Neural cell (in vitro differentiated cells): ENCODE data around the gene NEK2. TPM values are rescaled to one million over a fixed set of nuclear protein-coding genes. Genes with fewer than 3 reads are reported as not detected.

Experiments used
- H2AFZ ChIP-seq: fragments of 200-600, 300-800 bp; sonication (generic), shearing (Covaris generic); 2 replicates; pipeline ENCODE4 v1.6.0; 2014; ENCODE audit warnings: low read depth, mild to moderate bottlenecking, antibody characterized with exemption, low read length, moderate library complexity
- H3F3A ChIP-seq: fragments of 200-600 bp; shearing (Covaris generic); 2 replicates; pipeline ENCODE4 v1.6.1; 2016; ENCODE audit warnings: mild to moderate bottlenecking, moderate library complexity, mixed read lengths, antibody characterized with exemption, low read length; ENCODE audit not compliant: insufficient read depth, poor library complexity, severe bottlenecking
- H3K27ac ChIP-seq: fragments of 200-600, 300-800 bp; sonication (generic), shearing (Covaris generic); 2 replicates; pipeline ENCODE4 v1.5.1; 2014; ENCODE audit warnings: mild to moderate bottlenecking, low read length, moderate library complexity
- H3K27me3 ChIP-seq: fragments of 300-800, 200-600 bp; sonication (generic), shearing (Covaris generic); 2 replicates; pipeline ENCODE4 v1.6.0; 2014; ENCODE audit warnings: mild to moderate bottlenecking, low read depth, low read length, moderate library complexity; ENCODE audit not compliant: insufficient read depth
- H3K36me3 ChIP-seq: fragments of 300-800, 200-600 bp; sonication (generic), shearing (Covaris generic); 2 replicates; pipeline ENCODE4 v1.5.1; 2014; ENCODE audit warnings: mild to moderate bottlenecking, antibody characterized with exemption, low read length, moderate library complexity; ENCODE audit not compliant: insufficient read depth
- H3K4me2 ChIP-seq: fragments of 300-800, 200-600 bp; sonication (generic), shearing (Covaris generic); 2 replicates; pipeline ENCODE4 v1.6.0; 2014; ENCODE audit warnings: mild to moderate bottlenecking, low read length
- H3K4me3 ChIP-seq: fragments of 300-800, 200-600 bp; sonication (generic), shearing (Covaris generic); 2 replicates; pipeline ENCODE4 v1.5.1; 2014; ENCODE audit warnings: mild to moderate bottlenecking, low read length, moderate library complexity
- H3K79me2 ChIP-seq: fragments of 200-600 bp; shearing (Covaris generic); replicated peaks from 2 replicates; pipeline ENCODE4 v1.6.0; 2014; ENCODE audit warnings: mild to moderate bottlenecking, low read length, moderate library complexity; ENCODE audit not compliant: insufficient read depth
- H3K9ac ChIP-seq: fragments of 300-800, 200-600 bp; sonication (generic), shearing (Covaris generic); 2 replicates; pipeline ENCODE4 v1.6.1; 2016; ENCODE audit warnings: mild to moderate bottlenecking, low read length, mixed read lengths
- H3K9me2 ChIP-seq: fragments of 200-600 bp; shearing (Covaris generic); 2 replicates; pipeline ENCODE4 v1.6.1; 2016; ENCODE audit warnings: mild to moderate bottlenecking, low read length, mixed read lengths; ENCODE audit not compliant: insufficient read depth
- H3K9me3 ChIP-seq: fragments of 200-600, 300-800 bp; sonication (generic), shearing (Covaris generic); 2 replicates; pipeline ENCODE4 v1.6.1; 2016; ENCODE audit warnings: mild to moderate bottlenecking, mixed run types, low read length, moderate library complexity, mixed read lengths
- H4K20me1 ChIP-seq: fragments of 200-600 bp; shearing (Covaris generic); 2 replicates; pipeline ENCODE4 v1.6.1; 2016; ENCODE audit warnings: mild to moderate bottlenecking, mixed run types; ENCODE audit not compliant: insufficient read depth
- EP300 ChIP-seq: fragments of 450-650 bp; conservative IDR thresholded peaks from 2 replicates; pipeline ENCODE4 v1.6.1; 2014; ENCODE audit warnings: antibody characterized with exemption, mild to moderate bottlenecking, moderate library complexity; ENCODE audit not compliant: poor library complexity, severe bottlenecking
- EZH2 ChIP-seq: fragments of 200-600, 300-800 bp; shearing (Covaris generic), sonication (generic); IDR thresholded peaks from 2 replicates; pipeline ENCODE4 v1.6.1; 2014; ENCODE audit warnings: antibody characterized with exemption, low read length, borderline replicate concordance, mild to moderate bottlenecking; ENCODE audit not compliant: insufficient read depth, poor library complexity, severe bottlenecking
- MXI1 ChIP-seq: fragments of 450-650 bp; conservative IDR thresholded peaks from 2 replicates; pipeline ENCODE4 v1.6.1; 2014; ENCODE audit warnings: antibody characterized with exemption, mild to moderate bottlenecking; ENCODE audit not compliant: poor library complexity, severe bottlenecking
- POLR2AphosphoS5 ChIP-seq: IDR thresholded peaks from 2 replicates; pipeline ENCODE4 v1.6.1; 2012
- RAD21 ChIP-seq: fragments of 450-650 bp; conservative IDR thresholded peaks from 2 replicates; pipeline ENCODE4 v1.6.1; 2014; ENCODE audit warnings: antibody characterized with exemption, mild to moderate bottlenecking, moderate library complexity
- SMC3 ChIP-seq: fragments of 450-650 bp; conservative IDR thresholded peaks from 2 replicates; pipeline ENCODE4 v1.6.1; 2014; ENCODE audit warnings: antibody characterized with exemption, mild to moderate bottlenecking, moderate library complexity; ENCODE audit not compliant: poor library complexity
- TAF1 ChIP-seq: IDR thresholded peaks from 2 replicates; pipeline ENCODE4 v1.6.1; 2012; ENCODE audit warnings: low read depth
- polyA plus RNA-seq: library from polyadenylated mRNA; depleted of rRNA; stranded (reverse); fragments of >200 nt; gene quantifications from 2 replicates; pipeline ENCODE4 v1.2.3, GENCODE V29; 2014
- TF ChIP-seq, protein P1 (sequence below): fragments of 450-650 bp; IDR thresholded peaks from 2 replicates; pipeline ENCODE4 v1.5.1; 2014; ENCODE audit warnings: antibody characterized with exemption, mild to moderate bottlenecking, moderate library complexity; ENCODE audit not compliant: poor library complexity, severe bottlenecking
- TF ChIP-seq, protein P2 (sequence below): IDR thresholded peaks from 2 replicates; pipeline ENCODE4 v1.6.1; 2012; ENCODE audit warnings: borderline replicate concordance

The NEK2 gene
- polyA plus RNA-seq, 1 donor from 2014 or later: 0.98 TPM

DNA sequence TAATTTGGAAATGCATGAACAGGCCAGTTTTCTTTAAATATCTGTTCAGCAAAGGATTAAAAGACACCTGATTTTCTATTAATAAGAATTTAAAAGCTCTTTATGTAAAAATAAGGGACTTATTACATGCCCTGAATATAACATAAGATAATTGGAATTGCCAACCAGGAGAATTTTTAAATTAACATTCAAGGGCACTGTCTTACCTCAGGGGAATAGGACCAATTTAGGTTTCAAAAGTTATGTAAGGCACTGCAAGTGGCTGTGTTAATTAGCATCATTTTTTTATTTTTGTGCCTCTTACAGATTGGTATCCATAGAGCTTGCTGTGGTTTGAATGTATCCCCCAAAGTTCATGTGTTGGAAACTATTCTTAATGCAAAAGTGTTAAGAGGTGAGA, 1.3 kb upstream of the NEK2 start:
- Histone ChIP-seq H3K79me2 (no peaks in the 10 kb centered on the region), H4K20me1 (no peaks in the 10 kb centered on the region), H3K9ac (no peak overlapping the region), H3K36me3 (no peaks in the 10 kb centered on the region), H3F3A (no peaks in the 10 kb centered on the region), H3K4me2 (no peak overlapping the region), H3K9me2 (no peaks in the 10 kb centered on the region), H2AFZ (no peak overlapping the region), H3K27me3 (no peaks in the 10 kb centered on the region), H3K4me3 (no peak overlapping the region), H3K9me3 (no peaks in the 10 kb centered on the region), H3K27ac (no peak overlapping the region)
- TF ChIP-seq TAF1 (no peak), RAD21 (no peak), EP300 (no peak), SMC3 (no peak), EZH2 (no peak), MXI1 (no peak), POLR2AphosphoS5 (no peak)
- TF ChIP-seq, protein P1, sequence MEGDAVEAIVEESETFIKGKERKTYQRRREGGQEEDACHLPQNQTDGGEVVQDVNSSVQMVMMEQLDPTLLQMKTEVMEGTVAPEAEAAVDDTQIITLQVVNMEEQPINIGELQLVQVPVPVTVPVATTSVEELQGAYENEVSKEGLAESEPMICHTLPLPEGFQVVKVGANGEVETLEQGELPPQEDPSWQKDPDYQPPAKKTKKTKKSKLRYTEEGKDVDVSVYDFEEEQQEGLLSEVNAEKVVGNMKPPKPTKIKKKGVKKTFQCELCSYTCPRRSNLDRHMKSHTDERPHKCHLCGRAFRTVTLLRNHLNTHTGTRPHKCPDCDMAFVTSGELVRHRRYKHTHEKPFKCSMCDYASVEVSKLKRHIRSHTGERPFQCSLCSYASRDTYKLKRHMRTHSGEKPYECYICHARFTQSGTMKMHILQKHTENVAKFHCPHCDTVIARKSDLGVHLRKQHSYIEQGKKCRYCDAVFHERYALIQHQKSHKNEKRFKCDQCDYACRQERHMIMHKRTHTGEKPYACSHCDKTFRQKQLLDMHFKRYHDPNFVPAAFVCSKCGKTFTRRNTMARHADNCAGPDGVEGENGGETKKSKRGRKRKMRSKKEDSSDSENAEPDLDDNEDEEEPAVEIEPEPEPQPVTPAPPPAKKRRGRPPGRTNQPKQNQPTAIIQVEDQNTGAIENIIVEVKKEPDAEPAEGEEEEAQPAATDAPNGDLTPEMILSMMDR: no peak
- TF ChIP-seq, protein P2, sequence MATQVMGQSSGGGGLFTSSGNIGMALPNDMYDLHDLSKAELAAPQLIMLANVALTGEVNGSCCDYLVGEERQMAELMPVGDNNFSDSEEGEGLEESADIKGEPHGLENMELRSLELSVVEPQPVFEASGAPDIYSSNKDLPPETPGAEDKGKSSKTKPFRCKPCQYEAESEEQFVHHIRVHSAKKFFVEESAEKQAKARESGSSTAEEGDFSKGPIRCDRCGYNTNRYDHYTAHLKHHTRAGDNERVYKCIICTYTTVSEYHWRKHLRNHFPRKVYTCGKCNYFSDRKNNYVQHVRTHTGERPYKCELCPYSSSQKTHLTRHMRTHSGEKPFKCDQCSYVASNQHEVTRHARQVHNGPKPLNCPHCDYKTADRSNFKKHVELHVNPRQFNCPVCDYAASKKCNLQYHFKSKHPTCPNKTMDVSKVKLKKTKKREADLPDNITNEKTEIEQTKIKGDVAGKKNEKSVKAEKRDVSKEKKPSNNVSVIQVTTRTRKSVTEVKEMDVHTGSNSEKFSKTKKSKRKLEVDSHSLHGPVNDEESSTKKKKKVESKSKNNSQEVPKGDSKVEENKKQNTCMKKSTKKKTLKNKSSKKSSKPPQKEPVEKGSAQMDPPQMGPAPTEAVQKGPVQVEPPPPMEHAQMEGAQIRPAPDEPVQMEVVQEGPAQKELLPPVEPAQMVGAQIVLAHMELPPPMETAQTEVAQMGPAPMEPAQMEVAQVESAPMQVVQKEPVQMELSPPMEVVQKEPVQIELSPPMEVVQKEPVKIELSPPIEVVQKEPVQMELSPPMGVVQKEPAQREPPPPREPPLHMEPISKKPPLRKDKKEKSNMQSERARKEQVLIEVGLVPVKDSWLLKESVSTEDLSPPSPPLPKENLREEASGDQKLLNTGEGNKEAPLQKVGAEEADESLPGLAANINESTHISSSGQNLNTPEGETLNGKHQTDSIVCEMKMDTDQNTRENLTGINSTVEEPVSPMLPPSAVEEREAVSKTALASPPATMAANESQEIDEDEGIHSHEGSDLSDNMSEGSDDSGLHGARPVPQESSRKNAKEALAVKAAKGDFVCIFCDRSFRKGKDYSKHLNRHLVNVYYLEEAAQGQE: no peak

DNA sequence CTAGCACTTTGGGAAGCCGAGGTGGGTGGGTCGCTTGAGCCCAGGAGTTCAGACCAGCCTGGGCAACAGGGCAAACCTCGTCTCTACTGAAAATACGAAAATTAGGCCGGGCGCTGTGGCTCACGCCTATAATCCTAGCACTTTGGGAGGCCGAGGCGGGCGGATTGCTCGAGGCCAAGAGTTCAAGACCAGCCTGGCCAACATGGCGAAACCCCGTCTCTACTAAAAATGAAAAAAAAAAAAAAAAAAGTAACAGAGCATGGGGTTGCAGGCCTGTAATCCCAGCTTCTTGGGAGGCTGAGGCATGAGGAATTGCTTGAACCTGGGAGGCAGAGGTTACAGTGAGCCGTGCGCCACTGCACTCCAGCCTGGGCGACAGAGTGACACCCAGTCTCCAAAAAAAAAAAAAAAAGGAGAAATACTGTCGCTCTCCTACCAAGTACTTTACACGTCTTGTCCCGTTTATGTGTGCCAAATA, 724 bp upstream of the NEK2 start:
- Histone ChIP-seq H3K9me2 (no peaks in the 10 kb centered on the region), H3F3A (no peaks in the 10 kb centered on the region), H4K20me1 (no peaks in the 10 kb centered on the region), H3K4me2 (peak overlapping the region; percentile 80), H2AFZ (peak overlapping the region; percentile 73), H3K36me3 (no peaks in the 10 kb centered on the region), H3K9ac (peak overlapping the region; percentile 29), H3K27me3 (no peaks in the 10 kb centered on the region), H3K79me2 (no peaks in the 10 kb centered on the region), H3K4me3 (peak overlapping the region; percentile 82), H3K9me3 (no peaks in the 10 kb centered on the region), H3K27ac (no peak overlapping the region)
- TF ChIP-seq MXI1: no peak
- no peak for TF ChIP-seq TAF1
- no peak for TF ChIP-seq EZH2
- TF ChIP-seq SMC3: no peak
